Type B pancreatic cell (in vitro differentiated cells): Measurements from ENCODE around the gene TEKT5. TPM values are rescaled to one million over a fixed set of nuclear protein-coding genes. Genes with fewer than 3 reads are reported as not detected.
A peak's percentile ranks its signal among the peaks of the same experiment; 100 is the strongest.

ENCODE experiments used
- DNase-seq: peaks from one replicate; pipeline ENCODE4 v3.0.0; 2021; ENCODE audit warnings: mixed read lengths; ENCODE audit not compliant: unreplicated experiment; ENCODE audit errors: extremely low spot score
- H3K27ac Mint-ChIP-seq: 2 replicates; pipeline ENCODE4 v1.8.0; 2021; ENCODE audit warnings: mild to moderate bottlenecking, mixed read lengths
- H3K27me3 Mint-ChIP-seq: 2 replicates; pipeline ENCODE4 v1.8.0; 2021; ENCODE audit warnings: mixed read lengths
- H3K36me3 Mint-ChIP-seq: 2 replicates; pipeline ENCODE4 v1.8.0; 2021; ENCODE audit warnings: mixed read lengths
- H3K4me1 Mint-ChIP-seq: one replicate; pipeline ENCODE4 v1.8.0; 2021; ENCODE audit warnings: mixed read lengths; ENCODE audit not compliant: unreplicated experiment
- H3K4me3 Mint-ChIP-seq: 2 replicates; pipeline ENCODE4 v1.8.0; 2021; ENCODE audit warnings: mild to moderate bottlenecking, mixed read lengths
- H3K9me3 Mint-ChIP-seq: 2 replicates; pipeline ENCODE4 v1.8.0; 2021; ENCODE audit warnings: mixed read lengths
- total RNA-seq: library from RNA; stranded (reverse); gene quantifications from 2 replicates; pipeline ENCODE4 v1.2.1, GENCODE V29; 2021; ENCODE audit warnings: low replicate concordance
- TF ChIP-seq, protein P1 (sequence below): fragments of 200-600 bp; sonication (generic); conservative IDR thresholded peaks from 2 replicates; pipeline ENCODE4 v1.5.0; 2021; ENCODE audit warnings: antibody characterized with exemption, mild to moderate bottlenecking

The TEKT5 gene
- total RNA-seq, 1 donor from 2014 or later = 0.41 TPM

DNA sequence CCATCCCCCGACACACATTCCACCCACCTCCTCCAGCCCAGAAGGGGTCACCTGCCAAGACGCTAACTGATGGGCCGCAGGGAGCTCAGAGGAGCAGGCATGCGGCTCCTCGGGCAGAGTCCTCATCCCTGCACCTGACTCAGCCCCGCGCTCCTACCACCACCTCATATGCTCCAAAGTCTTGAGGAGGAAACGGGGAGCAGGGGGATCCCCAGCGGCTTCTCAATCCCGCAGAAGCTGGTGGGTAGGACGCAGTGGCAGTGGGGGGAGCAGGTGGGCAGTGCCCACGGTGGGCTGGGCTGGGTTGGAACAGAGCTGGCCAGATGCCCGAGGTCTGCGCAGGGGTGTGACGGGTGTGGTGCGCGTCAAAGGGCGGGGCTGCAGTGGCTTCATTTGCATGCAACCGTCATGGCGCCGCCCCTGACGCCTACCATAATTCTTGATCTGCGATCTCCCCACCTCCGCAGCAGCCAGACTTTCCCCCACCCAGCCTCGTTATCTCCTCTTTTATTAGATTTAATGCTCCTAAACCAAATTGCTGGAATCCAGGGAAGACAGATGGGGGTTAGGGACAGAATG lies 75.4 kb downstream of the TEKT5 start:
- peak overlapping the region; percentile 70 for H3K27ac Mint-ChIP-seq
- no peak for DNase-seq
- no peaks in the 10 kb centered on the region for H3K36me3 Mint-ChIP-seq
- H3K4me3 Mint-ChIP-seq = peak overlapping the region; percentile 31
- TF ChIP-seq, protein P1, sequence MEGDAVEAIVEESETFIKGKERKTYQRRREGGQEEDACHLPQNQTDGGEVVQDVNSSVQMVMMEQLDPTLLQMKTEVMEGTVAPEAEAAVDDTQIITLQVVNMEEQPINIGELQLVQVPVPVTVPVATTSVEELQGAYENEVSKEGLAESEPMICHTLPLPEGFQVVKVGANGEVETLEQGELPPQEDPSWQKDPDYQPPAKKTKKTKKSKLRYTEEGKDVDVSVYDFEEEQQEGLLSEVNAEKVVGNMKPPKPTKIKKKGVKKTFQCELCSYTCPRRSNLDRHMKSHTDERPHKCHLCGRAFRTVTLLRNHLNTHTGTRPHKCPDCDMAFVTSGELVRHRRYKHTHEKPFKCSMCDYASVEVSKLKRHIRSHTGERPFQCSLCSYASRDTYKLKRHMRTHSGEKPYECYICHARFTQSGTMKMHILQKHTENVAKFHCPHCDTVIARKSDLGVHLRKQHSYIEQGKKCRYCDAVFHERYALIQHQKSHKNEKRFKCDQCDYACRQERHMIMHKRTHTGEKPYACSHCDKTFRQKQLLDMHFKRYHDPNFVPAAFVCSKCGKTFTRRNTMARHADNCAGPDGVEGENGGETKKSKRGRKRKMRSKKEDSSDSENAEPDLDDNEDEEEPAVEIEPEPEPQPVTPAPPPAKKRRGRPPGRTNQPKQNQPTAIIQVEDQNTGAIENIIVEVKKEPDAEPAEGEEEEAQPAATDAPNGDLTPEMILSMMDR = no peak
- H3K27me3 Mint-ChIP-seq = peaks cover 11% of the 10 kb centered on the region
- peaks cover 12% of the 10 kb centered on the region for H3K4me1 Mint-ChIP-seq
- no peaks in the 10 kb centered on the region for H3K9me3 Mint-ChIP-seq

GRCh38 chr16:10618710-10619209 lies 76.0 kb downstream of the TEKT5 start:
- peak overlapping the region; percentile 19 for H3K27ac Mint-ChIP-seq
- no peak overlapping the region for H3K4me3 Mint-ChIP-seq
- no peak for DNase-seq
- TF ChIP-seq, protein P1 = no peak
- no peaks in the 10 kb centered on the region for H3K36me3 Mint-ChIP-seq
- peaks cover 11% of the 10 kb centered on the region for H3K27me3 Mint-ChIP-seq
- H3K4me1 Mint-ChIP-seq = peaks cover 12% of the 10 kb centered on the region
- no peaks in the 10 kb centered on the region for H3K9me3 Mint-ChIP-seq

- H3K4me1 Mint-ChIP-seq = peaks cover 15% of the 10 kb centered on the region
- H3K36me3 Mint-ChIP-seq = no peaks in the 10 kb centered on the region
- DNase-seq = no peak
- peak overlapping the region; percentile 7 for H3K4me3 Mint-ChIP-seq
- TF ChIP-seq, protein P1 = no peak
- H3K27me3 Mint-ChIP-seq = peaks cover 11% of the 10 kb centered on the region
- H3K27ac Mint-ChIP-seq = peak overlapping the region; percentile 43
- no peaks in the 10 kb centered on the region for H3K9me3 Mint-ChIP-seq
Measured at GRCh38 chr16:10617662-10618420, 76.9 kb downstream of the TEKT5 start.

GRCh38 chr16:10616756-10617640 lies 77.7 kb downstream of the TEKT5 start:
- H3K4me1 Mint-ChIP-seq = peaks cover 17% of the 10 kb centered on the region
- no peak for DNase-seq

DNA sequence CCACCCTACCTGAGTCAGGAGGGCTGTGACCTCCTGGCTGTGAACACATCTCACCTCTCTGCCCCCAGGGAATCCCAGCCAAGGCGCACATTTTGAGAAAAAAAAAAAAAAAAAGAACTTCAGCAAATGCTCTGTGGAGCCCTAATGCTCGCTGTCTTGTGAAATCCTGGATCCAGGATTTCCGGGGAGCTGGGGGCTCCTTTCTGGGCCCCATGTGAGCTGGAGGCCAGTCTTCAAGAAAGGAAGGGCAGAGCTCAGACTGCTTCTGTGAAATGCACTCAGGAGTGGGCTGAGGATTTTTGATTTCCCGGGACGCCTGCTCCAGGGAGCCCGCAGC lies 78.3 kb downstream of the TEKT5 start:
- Mint-ChIP-seq H3K27ac (no peak overlapping the region), H3K36me3 (no peaks in the 10 kb centered on the region), H3K27me3 (peaks cover 11% of the 10 kb centered on the region)

More at GRCh38 chr16:10616756-10617640, 77.7 kb downstream of the TEKT5 start:
- Mint-ChIP-seq H3K27me3 (peaks cover 11% of the 10 kb centered on the region), H3K36me3 (no peaks in the 10 kb centered on the region), H3K4me3 (peak overlapping the region; percentile 7), H3K9me3 (no peaks in the 10 kb centered on the region), H3K27ac (peak overlapping the region; percentile 43)
- TF ChIP-seq, protein P1 = no peak

More for the DNA sequence above, 78.3 kb downstream of the TEKT5 start:
- H3K4me1 Mint-ChIP-seq = peaks cover 17% of the 10 kb centered on the region
- no peaks in the 10 kb centered on the region for H3K9me3 Mint-ChIP-seq
- peak overlapping the region; percentile 44 for H3K4me3 Mint-ChIP-seq
- DNase-seq = no peak
- TF ChIP-seq, protein P1 = no peak
